Measurements from ENCODE around the gene EPHB2. TPM values are rescaled to one million over a fixed set of nuclear protein-coding genes. Genes with fewer than 3 reads are reported as not detected.

Gene EPHB2
- total RNA-seq, 4 donors from 2014 or later: 0.08 to 3.4 (median 1.9) TPM

GRCh38 chr1:22872981-22873664 lies 162.5 kb downstream of the EPHB2 start:
- H3K9me3 ChIP-seq: peaks cover 0 to 6% (median 6%) of the 10 kb centered on the region in 3 donors
- no peak for TF ChIP-seq POLR2A (IDR thresholded peaks at IDR 0.05)
- TF ChIP-seq CTCF (IDR thresholded peaks at IDR 0.05): no peak
- intact Hi-C loops (cut with DNase I): no loop called here
- H3K27me3 ChIP-seq: peaks cover 0 to 46% (median 0%) of the 10 kb centered on the region in 4 donors
- H3K27ac ChIP-seq: peak overlapping the region in 3 of 4 donors; percentile 10 to 43 (median 24)
- no peak for DNase-seq
- peaks cover 4 to 69% (median 31%) of the 10 kb centered on the region in 3 donors for H3K4me1 ChIP-seq
- H3K4me3 ChIP-seq: no peak overlapping the region
- no peaks in the 10 kb centered on the region for H3K36me3 ChIP-seq
- 58 to 70% methylated on average over 10 to 11 of the region's 11 CpGs for WGBS, 2 donors

DNA sequence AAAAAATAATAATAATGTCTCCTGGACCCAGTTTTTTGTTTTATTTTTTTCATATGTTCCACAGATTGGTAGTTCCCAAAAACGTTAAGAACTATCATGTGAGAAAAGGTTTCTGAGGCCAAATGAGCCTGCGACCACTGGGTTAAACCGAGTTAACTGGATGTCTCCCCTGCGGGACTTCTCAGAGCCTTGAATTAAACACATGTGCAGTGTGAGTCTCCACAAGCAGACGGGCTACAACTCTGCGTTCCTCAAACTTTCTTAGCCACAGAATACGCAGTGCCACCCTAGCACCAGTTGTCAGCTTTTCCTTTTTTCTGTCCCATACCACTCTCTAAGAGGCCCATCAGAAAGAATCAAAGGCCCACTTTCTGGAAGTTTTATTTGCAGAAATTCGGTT lies 164.1 kb downstream of the EPHB2 start:
- WGBS, 2 donors: 83 to 87% methylated on average over 7 to 8 of the region's 8 CpGs
- Histone ChIP-seq H3K36me3 (no peaks in the 10 kb centered on the region), H3K4me1 (peaks cover 4 to 85% (median 42%) of the 10 kb centered on the region in 3 donors), H3K27ac (no peak overlapping the region), H3K9me3 (no peaks in the 10 kb centered on the region), H3K27me3 (peaks cover 0 to 44% (median 0%) of the 10 kb centered on the region in 4 donors), H3K4me3 (no peak overlapping the region)
- TF ChIP-seq POLR2A (IDR thresholded peaks at IDR 0.05): no peak
- TF ChIP-seq CTCF (IDR thresholded peaks at IDR 0.05): no peak
- DNase-seq: no peak
- intact Hi-C loops (cut with DNase I): no loop called here

DNA sequence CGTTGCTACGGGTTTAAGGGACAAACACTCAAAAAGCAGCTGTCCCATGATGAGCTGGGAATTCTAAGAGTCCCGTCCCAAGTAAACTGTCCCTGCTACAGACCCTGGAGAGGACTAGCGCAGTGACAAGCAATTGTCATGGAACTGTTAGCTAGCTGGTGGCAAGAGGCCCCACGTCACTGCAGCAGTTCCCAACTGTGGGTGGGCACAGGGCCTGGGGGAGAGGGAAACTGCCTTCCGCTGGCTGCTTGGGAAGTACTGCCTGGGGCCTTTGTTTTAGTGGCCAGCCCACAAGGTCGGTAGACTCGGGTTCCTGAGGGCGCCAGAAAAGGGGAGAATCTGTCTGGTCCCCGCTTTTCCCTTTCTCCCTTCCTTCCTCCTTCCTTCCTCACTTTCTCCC lies 164.6 kb downstream of the EPHB2 start:
- peaks cover 3 to 83% (median 38%) of the 10 kb centered on the region in 3 donors for H3K4me1 ChIP-seq
- no peaks in the 10 kb centered on the region for H3K36me3 ChIP-seq
- H3K27me3 ChIP-seq: peaks cover 0 to 43% (median 0%) of the 10 kb centered on the region in 4 donors
- TF ChIP-seq CTCF (IDR thresholded peaks at IDR 0.05) (no peak), POLR2A (IDR thresholded peaks at IDR 0.05) (no peak)
- no peak for DNase-seq
- no peaks in the 10 kb centered on the region for H3K9me3 ChIP-seq
- 52 to 65% methylated on average over 6 to 8 of the region's 10 CpGs for WGBS, 2 donors
- intact Hi-C loops (cut with DNase I): no loop called here
- no peak overlapping the region for H3K4me3 ChIP-seq
- no peak overlapping the region for H3K27ac ChIP-seq

DNA sequence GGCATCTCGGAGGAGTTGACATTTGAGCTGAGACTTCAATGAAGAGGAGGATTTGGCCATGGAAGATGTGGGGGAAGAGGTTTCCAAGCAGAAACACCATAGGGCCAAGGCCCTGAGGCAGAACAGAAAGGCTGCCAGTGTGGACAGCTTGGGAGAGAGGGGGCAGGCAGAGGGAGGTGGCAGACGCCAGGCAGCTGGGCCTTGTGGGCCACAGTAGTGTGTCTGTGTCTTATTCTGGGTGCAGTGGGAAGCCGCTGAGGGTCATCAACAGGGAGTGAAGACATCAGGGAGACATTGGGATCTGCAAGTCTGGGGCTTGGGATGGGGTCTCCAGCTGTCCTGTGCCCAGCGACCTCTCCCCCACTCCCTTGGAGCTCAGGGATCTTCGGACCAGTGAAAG lies 165.2 kb downstream of the EPHB2 start:
- Histone ChIP-seq H3K4me1 (peaks cover 0 to 77% (median 32%) of the 10 kb centered on the region in 3 donors), H3K27ac (no peak overlapping the region), H3K27me3 (peaks cover 0 to 42% (median 0%) of the 10 kb centered on the region in 4 donors), H3K4me3 (no peak overlapping the region), H3K9me3 (no peaks in the 10 kb centered on the region), H3K36me3 (no peaks in the 10 kb centered on the region)
- 72 to 83% methylated on average over 3 to 5 of the region's 5 CpGs for WGBS, 2 donors
- intact Hi-C loops (cut with DNase I): no loop called here
- DNase-seq: no peak
- TF ChIP-seq CTCF (IDR thresholded peaks at IDR 0.05) (no peak), POLR2A (IDR thresholded peaks at IDR 0.05) (no peak)

DNA sequence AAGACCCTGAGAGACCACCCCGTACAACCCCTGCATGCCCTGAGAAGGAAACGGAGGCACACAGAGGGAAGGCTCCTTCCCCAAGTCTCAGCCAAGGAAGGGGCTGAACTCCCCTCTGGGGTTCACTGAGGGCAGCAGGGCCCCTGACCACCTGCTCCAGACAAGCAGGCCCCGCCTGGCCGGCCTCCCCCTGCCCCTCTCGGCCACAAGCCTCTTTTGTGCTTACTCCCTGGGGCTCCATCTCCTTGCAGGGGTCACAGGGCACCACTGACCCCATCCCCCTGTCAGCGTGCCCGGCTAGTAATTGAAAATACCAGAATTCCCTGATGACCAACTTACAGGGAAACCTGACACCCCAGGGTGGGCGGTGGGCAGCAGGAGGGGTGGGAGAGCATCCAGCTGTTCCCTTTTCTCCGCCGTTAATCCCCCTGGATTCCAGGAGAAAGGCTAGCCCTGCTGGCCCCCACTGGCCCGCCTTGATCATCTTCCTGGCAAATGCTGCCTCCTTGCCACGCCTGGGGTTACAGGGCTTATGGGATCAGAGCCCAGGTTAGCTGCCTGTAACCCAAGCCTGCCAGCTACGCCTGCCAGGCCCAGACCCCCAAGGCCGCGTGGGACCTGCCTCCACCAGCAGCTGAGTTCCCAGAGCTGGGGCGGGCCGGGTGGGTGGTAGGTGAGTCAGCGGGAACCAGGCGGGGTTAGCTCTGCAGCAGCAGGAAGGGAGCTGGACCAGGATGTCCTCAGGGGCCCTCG lies 165.9 kb downstream of the EPHB2 start:
- WGBS, 2 donors: 20 to 30% methylated on average over 1 to 9 of the region's 20 CpGs
- Histone ChIP-seq H3K27me3 (peaks cover 0 to 42% (median 0%) of the 10 kb centered on the region in 4 donors), H3K4me3 (no peak overlapping the region), H3K9me3 (no peaks in the 10 kb centered on the region), H3K27ac (no peak overlapping the region), H3K4me1 (peaks cover 0 to 70% (median 28%) of the 10 kb centered on the region in 3 donors), H3K36me3 (no peaks in the 10 kb centered on the region)
- DNase-seq: no peak
- intact Hi-C loops (cut with DNase I): no loop called here
- TF ChIP-seq POLR2A (IDR thresholded peaks at IDR 0.05) (no peak), CTCF (IDR thresholded peaks at IDR 0.05) (no peak)
